ENCODE data around the gene PRKRA.

DNA sequence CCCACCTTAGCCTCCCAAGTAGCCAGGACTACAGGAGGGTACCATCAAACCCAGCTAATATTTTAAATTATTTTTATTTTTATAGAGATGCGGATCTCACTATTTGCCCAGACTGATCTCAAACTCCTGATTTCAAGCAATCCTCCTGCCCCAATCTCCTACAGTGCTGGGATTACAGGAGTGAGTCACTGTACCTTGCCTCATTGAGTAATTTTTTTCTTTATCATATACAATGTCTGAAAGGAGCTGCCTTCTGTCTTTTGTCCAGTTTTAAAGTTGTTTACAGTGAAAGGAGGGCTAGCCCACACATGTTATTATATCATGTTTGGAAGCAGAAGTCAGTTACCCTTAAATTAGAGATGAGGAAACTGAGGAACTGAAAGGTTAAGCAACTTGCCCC is 32.5 kb downstream of the PRKRA start:
- TF ChIP-seq, protein P1, sequence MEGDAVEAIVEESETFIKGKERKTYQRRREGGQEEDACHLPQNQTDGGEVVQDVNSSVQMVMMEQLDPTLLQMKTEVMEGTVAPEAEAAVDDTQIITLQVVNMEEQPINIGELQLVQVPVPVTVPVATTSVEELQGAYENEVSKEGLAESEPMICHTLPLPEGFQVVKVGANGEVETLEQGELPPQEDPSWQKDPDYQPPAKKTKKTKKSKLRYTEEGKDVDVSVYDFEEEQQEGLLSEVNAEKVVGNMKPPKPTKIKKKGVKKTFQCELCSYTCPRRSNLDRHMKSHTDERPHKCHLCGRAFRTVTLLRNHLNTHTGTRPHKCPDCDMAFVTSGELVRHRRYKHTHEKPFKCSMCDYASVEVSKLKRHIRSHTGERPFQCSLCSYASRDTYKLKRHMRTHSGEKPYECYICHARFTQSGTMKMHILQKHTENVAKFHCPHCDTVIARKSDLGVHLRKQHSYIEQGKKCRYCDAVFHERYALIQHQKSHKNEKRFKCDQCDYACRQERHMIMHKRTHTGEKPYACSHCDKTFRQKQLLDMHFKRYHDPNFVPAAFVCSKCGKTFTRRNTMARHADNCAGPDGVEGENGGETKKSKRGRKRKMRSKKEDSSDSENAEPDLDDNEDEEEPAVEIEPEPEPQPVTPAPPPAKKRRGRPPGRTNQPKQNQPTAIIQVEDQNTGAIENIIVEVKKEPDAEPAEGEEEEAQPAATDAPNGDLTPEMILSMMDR (IDR thresholded peaks at IDR 0.05): no peak
- no peak for TF ChIP-seq POLR2A (IDR thresholded peaks at IDR 0.05)

Data from body of pancreas (tissue), 4 donors.